ENCODE data around the gene GNAZ. TPM values are rescaled to one million over a fixed set of nuclear protein-coding genes. Genes with fewer than 3 reads are reported as not detected.

Gene GNAZ
- total and polyA plus RNA-seq, 11 donors: 1.1 to 13.9 (median 2.5) TPM

DNA sequence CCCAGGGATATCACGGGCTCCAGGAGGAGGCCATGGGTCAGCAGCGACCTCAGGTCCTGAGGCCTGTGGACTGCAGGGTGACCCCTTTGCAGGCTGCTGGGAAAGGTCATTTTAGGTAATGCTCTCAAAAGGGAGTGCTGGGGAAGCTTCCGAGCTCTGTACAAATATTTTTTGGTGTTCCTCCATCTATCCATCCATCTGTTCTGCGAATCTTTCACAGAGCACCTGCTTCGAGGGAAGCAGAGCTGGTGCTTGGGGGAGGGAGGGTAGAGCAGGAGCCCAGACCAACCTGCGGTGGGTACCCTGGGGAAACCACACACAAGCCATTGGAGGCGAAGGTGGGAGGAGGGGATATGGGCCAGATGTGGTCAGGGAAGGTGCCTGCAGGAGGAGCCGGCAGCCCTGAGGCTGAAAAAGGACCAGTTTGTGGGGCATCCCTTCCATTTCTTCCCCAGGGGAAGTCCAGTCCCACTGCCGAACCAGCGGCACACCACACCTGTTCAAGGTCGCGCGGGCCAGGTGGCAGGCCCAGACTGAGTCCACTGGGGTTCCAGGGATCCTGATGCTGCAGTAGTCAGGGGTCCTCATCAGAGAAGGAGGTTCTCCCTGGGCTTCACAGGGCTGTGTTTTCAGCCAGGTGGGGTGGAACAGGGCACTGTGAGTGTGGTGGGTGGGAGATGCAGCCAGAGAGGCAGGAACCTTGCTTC is 13.1 kb downstream of the GNAZ start:
- H3K36me3 ChIP-seq: no peaks in the 10 kb centered on the region
- no peak for TF ChIP-seq POLR2A (IDR thresholded peaks at IDR 0.05)
- TF ChIP-seq, protein P1, sequence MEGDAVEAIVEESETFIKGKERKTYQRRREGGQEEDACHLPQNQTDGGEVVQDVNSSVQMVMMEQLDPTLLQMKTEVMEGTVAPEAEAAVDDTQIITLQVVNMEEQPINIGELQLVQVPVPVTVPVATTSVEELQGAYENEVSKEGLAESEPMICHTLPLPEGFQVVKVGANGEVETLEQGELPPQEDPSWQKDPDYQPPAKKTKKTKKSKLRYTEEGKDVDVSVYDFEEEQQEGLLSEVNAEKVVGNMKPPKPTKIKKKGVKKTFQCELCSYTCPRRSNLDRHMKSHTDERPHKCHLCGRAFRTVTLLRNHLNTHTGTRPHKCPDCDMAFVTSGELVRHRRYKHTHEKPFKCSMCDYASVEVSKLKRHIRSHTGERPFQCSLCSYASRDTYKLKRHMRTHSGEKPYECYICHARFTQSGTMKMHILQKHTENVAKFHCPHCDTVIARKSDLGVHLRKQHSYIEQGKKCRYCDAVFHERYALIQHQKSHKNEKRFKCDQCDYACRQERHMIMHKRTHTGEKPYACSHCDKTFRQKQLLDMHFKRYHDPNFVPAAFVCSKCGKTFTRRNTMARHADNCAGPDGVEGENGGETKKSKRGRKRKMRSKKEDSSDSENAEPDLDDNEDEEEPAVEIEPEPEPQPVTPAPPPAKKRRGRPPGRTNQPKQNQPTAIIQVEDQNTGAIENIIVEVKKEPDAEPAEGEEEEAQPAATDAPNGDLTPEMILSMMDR (IDR thresholded peaks at IDR 0.05): no peak
- no peaks in the 10 kb centered on the region for H3K9me3 ChIP-seq
- 85 to 91% (median 90%) methylated on average over 13 of the region's 13 CpGs for WGBS, 4 donors
- no peak overlapping the region for H3K4me3 ChIP-seq
- H3K4me1 ChIP-seq: no peaks in the 10 kb centered on the region
- no peak overlapping the region for H3K27ac ChIP-seq
- H3K27me3 ChIP-seq: no peaks in the 10 kb centered on the region
- no peak for ATAC-seq
- intact Hi-C loops (cut with DNase I): no loop called here
- DNase-seq: no peak

DNA sequence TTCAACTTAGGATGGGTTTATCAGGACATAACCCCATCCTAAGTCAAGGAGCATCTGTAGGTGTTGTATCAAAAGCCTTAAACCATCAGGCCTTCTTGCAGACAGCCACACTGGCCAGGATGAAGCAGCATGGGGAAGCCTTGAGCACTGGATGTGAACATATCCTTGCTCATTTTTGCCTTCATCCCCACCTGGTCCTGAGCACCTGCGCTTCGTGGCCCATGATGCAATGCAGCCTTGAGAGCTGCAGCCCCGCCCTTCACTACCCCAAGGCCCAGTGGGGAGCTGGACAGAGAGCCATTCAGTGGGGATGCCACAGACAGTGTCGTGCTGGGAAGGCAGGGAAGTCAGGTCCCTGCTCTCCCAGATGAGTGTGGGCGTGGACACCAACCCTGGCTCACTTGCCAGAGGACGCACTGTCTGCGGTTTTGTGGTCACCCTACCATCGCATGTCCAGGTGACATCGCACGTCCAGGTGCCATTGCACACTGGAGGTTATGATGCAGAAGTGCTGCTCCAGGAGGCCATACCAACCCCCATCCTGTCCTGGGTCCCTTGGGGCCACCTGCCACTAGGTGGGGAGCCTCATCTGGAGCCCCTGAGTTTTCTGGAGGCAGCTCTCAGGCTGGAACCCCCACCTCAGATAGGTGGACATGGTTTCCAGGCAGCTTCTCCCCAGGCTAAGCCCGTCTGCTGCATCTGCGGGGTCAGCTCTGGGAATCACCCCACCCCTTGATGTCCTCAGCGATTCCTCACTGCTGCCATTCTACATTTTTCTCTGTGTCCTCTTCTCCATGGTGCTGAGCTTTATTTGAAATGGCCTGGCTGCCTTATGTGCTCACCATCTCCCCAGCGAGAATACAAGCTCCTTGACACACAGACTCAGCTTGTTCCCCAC is 14.4 kb downstream of the GNAZ start:
- 93 to 97% (median 96%) methylated on average over 8 to 14 of the region's 14 CpGs for WGBS, 4 donors
- H3K27ac ChIP-seq: no peak overlapping the region

DNA sequence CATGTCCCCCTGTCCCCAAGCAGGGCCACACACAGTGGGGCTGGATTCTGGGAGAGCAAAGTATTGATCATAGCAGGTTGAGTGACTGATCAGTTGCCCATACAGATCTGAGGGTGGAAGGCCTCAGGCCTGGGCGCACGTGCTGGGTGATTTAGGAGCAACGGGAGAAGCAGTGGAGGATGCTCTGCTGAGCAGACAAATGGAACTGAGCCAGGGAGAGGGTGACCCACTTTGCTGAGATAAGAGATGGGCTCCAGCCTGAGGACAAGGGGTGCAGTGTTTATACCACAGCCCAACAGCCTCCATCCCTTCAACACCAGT is 15.0 kb downstream of the GNAZ start:
- 91 to 100% (median 93%) methylated on average over 3 of the region's 3 CpGs for WGBS, 4 donors
- Histone ChIP-seq H3K27ac (no peak overlapping the region), H3K9me3 (no peaks in the 10 kb centered on the region), H3K27me3 (no peaks in the 10 kb centered on the region), H3K4me3 (no peak overlapping the region), H3K4me1 (no peaks in the 10 kb centered on the region), H3K36me3 (no peaks in the 10 kb centered on the region)
- no peak for ATAC-seq
- TF ChIP-seq POLR2A (IDR thresholded peaks at IDR 0.05): no peak
- TF ChIP-seq, protein P1 (IDR thresholded peaks at IDR 0.05): no peak
- intact Hi-C loops (cut with DNase I): no loop called here
- no peak for DNase-seq

More for the DNA sequence above, 14.4 kb downstream of the GNAZ start:
- TF ChIP-seq, protein P1 (IDR thresholded peaks at IDR 0.05): no peak
- TF ChIP-seq POLR2A (IDR thresholded peaks at IDR 0.05): no peak
- Histone ChIP-seq H3K4me1 (no peaks in the 10 kb centered on the region), H3K27me3 (no peaks in the 10 kb centered on the region), H3K9me3 (no peaks in the 10 kb centered on the region), H3K4me3 (no peak overlapping the region), H3K36me3 (no peaks in the 10 kb centered on the region)
- DNase-seq (no peak), ATAC-seq (no peak)
- intact Hi-C loops (cut with DNase I): no loop called here

DNA sequence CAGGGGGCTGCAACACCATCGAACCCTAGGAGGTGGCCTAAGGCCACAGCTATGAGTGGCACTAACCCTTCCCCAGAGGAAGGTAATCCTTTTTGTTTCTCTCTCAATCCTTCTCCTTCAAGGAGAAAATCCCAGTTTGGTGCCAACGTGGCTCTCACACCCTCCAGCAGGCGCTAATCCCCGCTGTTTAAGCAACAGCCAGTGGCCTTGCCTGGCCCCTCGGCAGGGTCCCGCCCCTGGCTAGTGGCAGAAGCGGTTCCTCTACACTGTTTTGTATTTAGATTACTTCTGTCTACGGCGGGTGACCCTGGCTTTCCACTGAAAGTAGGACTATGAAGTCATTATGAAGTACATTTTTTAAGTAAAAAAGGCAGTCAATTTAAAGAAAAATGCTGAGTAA is 15.5 kb downstream of the GNAZ start:
- Histone ChIP-seq H3K36me3 (no peaks in the 10 kb centered on the region), H3K4me1 (no peaks in the 10 kb centered on the region), H3K27me3 (no peaks in the 10 kb centered on the region), H3K4me3 (no peak overlapping the region), H3K27ac (no peak overlapping the region), H3K9me3 (no peaks in the 10 kb centered on the region)
- ATAC-seq: no peak
- 84 to 89% (median 87%) methylated on average over 9 of the region's 9 CpGs for WGBS, 4 donors
- TF ChIP-seq, protein P1 (IDR thresholded peaks at IDR 0.05): no peak
- TF ChIP-seq POLR2A (IDR thresholded peaks at IDR 0.05): no peak
- intact Hi-C loops (cut with DNase I): no loop called here
- DNase-seq: no peak
